NOMO-1 treated with dmso at 0.1 percent for 144 hours (cell line): ENCODE results near the gene AKAP13.
"Not testable (repeated sequence)": the region's sequence is repeated elsewhere in the genome, so short reads cannot be mapped to it uniquely, and the experiment has no call there.

ENCODE experiments used
- DNase-seq: peaks from one replicate; lab custom pipeline; 2025; ENCODE audit not compliant: unreplicated experiment; lab: John Stamatoyannopoulos, UW

AKAP13 gene

GRCh38 chr15:85349062-85349461, 31.3 kb upstream of the AKAP13 start:
- not testable (repeated sequence) for DNase-seq

- no peak for DNase-seq
Measured at GRCh38 chr15:85350395-85350794, 30.0 kb upstream of the AKAP13 start.

- DNase-seq = not testable (repeated sequence)
Measured at GRCh38 chr15:85351501-85351900, 28.9 kb upstream of the AKAP13 start.

- DNase-seq = no peak
Measured at GRCh38 chr15:85351965-85352364, 28.4 kb upstream of the AKAP13 start.

- no peak for DNase-seq
Measured at GRCh38 chr15:85353516-85353915, 26.9 kb upstream of the AKAP13 start.

GRCh38 chr15:85354461-85354860, 25.9 kb upstream of the AKAP13 start:
- DNase-seq = no peak

- DNase-seq = no peak
Measured at GRCh38 chr15:85354948-85355347, 25.5 kb upstream of the AKAP13 start.

GRCh38 chr15:85356276-85356675, 24.1 kb upstream of the AKAP13 start:
- DNase-seq = no peak

GRCh38 chr15:85361323-85361722, 19.1 kb upstream of the AKAP13 start:
- DNase-seq = no peak

GRCh38 chr15:85362436-85363081, 17.8 kb upstream of the AKAP13 start:
- DNase-seq = no peak

- no peak for DNase-seq
Measured at GRCh38 chr15:85365980-85366379, 14.4 kb upstream of the AKAP13 start.

- DNase-seq = no peak
Measured at GRCh38 chr15:85367741-85368140, 12.7 kb upstream of the AKAP13 start.

- DNase-seq = no peak
Measured at GRCh38 chr15:85374831-85375230, 5.6 kb upstream of the AKAP13 start.

GRCh38 chr15:85377269-85377668, 3.1 kb upstream of the AKAP13 start:
- no peak for DNase-seq

GRCh38 chr15:85377986-85378385, 2.4 kb upstream of the AKAP13 start:
- DNase-seq = no peak

GRCh38 chr15:85379403-85380131, 836 bp upstream of the AKAP13 start:
- no peak for DNase-seq

- no peak for DNase-seq
Measured at GRCh38 chr15:85380812-85381642, 624 bp downstream of the AKAP13 start.

- DNase-seq = no peak
Measured at GRCh38 chr15:85381850-85382751, 1.7 kb downstream of the AKAP13 start.

- DNase-seq = no peak
Measured at GRCh38 chr15:85382942-85383341, 2.5 kb downstream of the AKAP13 start.

GRCh38 chr15:85383470-85384148, 3.2 kb downstream of the AKAP13 start:
- DNase-seq = no peak
